Activated naive CD8-positive, alpha-beta T cell treated with anti-CD3 and anti-CD28 coated beads for 36 hours (primary cell): ENCODE measurements around the gene PDE3A. TPM values are rescaled to one million over a fixed set of nuclear protein-coding genes. Genes with fewer than 3 reads are reported as not detected.
"Not testable (repeated sequence)": the region's sequence is repeated elsewhere in the genome, so short reads cannot be mapped to it uniquely, and the experiment has no call there.

Source experiments
- DNase-seq: peaks from one replicate; pipeline ENCODE4 v3.0.0; 2021
- H3K27ac Mint-ChIP-seq: one replicate; pipeline ENCODE4 v1.8.0; 2022; ENCODE audit warnings: mild to moderate bottlenecking, moderate library complexity, mixed read lengths
- H3K27me3 Mint-ChIP-seq: one replicate; pipeline ENCODE4 v1.8.0; 2022; ENCODE audit warnings: mild to moderate bottlenecking, mixed read lengths
- H3K36me3 Mint-ChIP-seq: one replicate; pipeline ENCODE4 v1.8.0; 2021; ENCODE audit warnings: mild to moderate bottlenecking, mixed read lengths
- H3K4me1 Mint-ChIP-seq: one replicate; pipeline ENCODE4 v1.8.0; 2021; ENCODE audit warnings: mixed read lengths
- H3K4me3 Mint-ChIP-seq: one replicate; pipeline ENCODE4 v1.8.0; 2022; ENCODE audit warnings: mild to moderate bottlenecking, moderate library complexity, mixed read lengths
- H3K9me3 Mint-ChIP-seq: one replicate; pipeline ENCODE4 v1.8.0; 2022; ENCODE audit warnings: mixed read lengths
- total RNA-seq, 2 experiments: library from RNA; stranded (reverse); gene quantifications; one replicate each; pipeline ENCODE4 v1.2.3, GENCODE V29; 2021

The PDE3A gene
- total RNA-seq, 2 experiments from 2014 or later, result not detected

DNA sequence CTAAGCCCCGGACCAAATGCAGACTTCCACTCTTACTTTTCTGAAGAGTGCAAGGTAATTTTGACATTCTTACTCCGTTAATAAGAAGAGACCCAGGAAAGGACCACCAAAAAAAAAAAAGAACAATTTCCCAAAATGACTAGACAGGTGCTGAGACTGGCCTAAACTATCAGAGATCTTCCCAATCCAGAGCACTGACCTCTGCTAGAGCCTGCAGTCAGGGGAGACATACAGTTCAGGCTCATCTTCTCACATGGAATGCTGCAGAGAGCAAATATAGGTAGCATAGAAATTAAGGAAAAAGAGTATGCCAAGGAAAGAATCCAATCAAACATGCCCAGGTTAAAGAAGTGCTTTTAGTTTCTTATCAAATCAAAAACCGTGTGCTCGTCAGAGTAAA, 177.9 kb downstream of the PDE3A start:
- Mint-ChIP-seq H3K4me3 (no peak overlapping the region), H3K4me1 (no peaks in the 10 kb centered on the region), H3K27ac (no peak overlapping the region), H3K9me3 (no peaks in the 10 kb centered on the region), H3K27me3 (no peaks in the 10 kb centered on the region), H3K36me3 (no peaks in the 10 kb centered on the region)
- no peak for DNase-seq

DNA sequence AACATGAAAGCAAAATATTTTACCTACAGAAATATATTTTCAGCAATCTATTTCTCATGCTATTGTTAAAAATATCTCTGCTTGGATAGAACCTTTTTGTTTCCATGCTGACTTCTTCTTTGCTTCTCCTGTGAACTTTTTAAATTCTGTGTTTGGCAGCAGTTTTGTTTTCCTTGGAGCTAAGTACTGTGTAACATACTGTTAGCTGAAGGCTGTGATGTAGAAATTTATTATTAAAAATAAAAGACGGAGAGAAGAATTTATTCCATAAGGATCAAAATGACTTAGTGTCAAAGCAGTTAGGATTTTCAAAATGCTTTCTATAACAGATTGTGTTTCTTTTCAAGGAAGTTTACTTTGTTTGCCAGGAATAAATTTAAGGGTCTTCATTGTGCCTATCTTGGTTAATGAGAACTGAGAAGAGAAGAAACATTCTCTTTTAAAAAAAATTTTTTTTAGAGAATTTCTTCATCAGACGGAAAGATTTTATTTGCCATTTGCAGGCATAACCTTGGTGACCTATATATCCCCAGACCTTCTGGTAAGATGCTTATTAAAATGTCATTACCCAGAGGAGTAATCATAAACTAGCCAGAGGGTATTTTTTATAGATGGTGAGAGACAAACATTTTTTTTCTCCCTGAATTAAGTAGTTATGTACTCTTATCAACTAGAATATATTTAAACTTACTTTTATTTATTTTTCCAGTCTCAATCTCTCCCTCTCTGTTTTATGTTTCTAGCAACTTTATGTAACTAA, 179.7 kb downstream of the PDE3A start:
- H3K4me1 Mint-ChIP-seq, result no peaks in the 10 kb centered on the region
- H3K27ac Mint-ChIP-seq, result no peak overlapping the region
- no peaks in the 10 kb centered on the region for H3K27me3 Mint-ChIP-seq
- no peaks in the 10 kb centered on the region for H3K9me3 Mint-ChIP-seq
- no peak for DNase-seq
- H3K4me3 Mint-ChIP-seq, result no peak overlapping the region
- no peaks in the 10 kb centered on the region for H3K36me3 Mint-ChIP-seq

DNA sequence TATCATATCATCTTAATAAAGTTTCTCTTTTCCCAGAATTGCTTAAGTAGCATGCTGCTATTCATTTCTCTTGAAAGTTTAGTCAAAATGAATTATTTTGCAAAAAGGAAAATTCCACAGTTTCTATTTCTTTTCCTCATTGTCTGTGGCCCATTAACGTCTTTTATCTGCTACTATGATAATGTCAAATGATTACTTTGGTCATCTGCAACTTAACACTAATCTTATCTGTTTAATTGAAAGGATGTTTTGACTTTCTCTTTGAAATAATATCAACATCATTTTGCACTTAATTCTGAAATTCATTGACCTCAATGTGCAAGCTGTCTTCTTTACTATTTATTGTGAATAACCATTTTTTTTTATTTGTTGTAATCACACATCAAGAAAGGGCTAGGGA, 180.3 kb downstream of the PDE3A start:
- Mint-ChIP-seq H3K36me3 (no peaks in the 10 kb centered on the region), H3K4me1 (no peaks in the 10 kb centered on the region), H3K27ac (no peak overlapping the region), H3K4me3 (no peak overlapping the region), H3K27me3 (no peaks in the 10 kb centered on the region), H3K9me3 (no peaks in the 10 kb centered on the region)
- DNase-seq, result no peak

DNA sequence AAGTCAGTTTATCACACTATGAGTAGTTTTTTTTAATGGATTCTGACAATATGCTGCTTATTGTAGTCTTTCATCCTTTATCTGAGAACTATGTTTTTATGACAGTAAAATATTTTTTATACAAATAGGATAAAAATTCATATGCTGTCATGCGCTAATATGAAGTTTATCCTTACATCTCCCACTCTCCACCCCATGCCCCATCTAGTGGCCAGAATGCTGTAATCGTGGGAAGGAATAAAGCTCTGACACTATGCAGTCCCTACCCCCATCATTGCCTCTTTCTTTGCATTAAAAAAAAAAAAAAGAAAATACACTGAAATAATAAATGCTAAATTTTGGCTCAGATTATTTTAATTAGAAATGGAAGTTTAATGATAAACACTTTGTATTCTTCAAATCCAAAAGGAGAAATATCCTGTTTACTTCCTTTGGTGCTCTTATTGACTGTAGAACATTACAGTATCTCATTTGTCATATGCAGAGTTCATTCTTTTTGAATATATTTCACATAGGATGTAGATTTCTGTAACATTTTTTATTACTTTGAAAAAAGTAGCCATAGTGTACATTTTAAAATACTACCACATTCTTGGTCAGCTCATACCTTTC, 180.9 kb downstream of the PDE3A start:
- no peak for DNase-seq
- Mint-ChIP-seq H3K36me3 (no peaks in the 10 kb centered on the region), H3K9me3 (no peaks in the 10 kb centered on the region), H3K27ac (no peak overlapping the region), H3K27me3 (no peaks in the 10 kb centered on the region), H3K4me3 (no peak overlapping the region), H3K4me1 (no peaks in the 10 kb centered on the region)

DNA sequence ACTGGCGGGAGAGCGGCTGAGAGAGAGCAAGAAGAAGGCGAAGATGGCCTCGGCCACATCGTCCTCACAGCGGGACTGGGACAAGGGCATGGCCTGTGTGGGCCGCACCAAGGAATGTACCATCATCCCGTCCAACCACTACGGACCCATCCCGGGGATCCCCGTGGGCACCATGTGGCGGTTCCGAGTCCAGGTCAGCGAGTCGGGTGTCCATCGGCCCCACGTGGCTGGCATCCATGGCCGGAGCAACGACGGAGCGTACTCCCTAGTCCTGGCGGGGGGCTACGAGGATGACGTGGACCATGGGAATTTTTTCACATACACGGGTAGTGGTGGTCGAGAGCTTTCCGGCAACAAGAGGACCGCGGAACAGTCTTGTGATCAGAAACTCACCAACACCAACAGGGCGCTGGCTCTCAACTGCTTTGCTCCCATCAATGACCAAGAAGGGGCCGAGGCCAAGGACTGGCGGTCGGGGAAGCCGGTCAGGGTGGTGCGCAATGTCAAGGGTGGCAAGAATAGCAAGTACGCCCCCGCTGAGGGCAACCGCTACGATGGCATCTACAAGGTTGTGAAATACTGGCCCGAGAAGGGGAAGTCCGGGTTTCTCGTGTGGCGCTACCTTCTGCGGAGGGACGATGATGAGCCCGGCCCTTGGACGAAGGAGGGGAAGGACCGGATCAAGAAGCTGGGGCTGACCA, 183.6 kb downstream of the PDE3A start:
- H3K27ac Mint-ChIP-seq, H3K4me1 Mint-ChIP-seq, H3K27me3 Mint-ChIP-seq, H3K36me3 Mint-ChIP-seq, H3K4me3 Mint-ChIP-seq, H3K9me3 Mint-ChIP-seq, DNase-seq: not testable (repeated sequence)

DNA sequence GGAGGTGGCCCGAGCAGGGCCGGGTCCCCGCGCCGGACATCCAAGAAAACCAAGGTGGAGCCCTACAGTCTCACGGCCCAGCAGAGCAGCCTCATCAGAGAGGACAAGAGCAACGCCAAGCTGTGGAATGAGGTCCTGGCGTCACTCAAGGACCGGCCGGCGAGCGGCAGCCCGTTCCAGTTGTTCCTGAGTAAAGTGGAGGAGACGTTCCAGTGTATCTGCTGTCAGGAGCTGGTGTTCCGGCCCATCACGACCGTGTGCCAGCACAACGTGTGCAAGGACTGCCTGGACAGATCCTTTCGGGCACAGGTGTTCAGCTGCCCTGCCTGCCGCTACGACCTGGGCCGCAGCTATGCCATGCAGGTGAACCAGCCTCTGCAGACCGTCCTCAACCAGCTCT, 184.2 kb downstream of the PDE3A start:
- H3K27me3 Mint-ChIP-seq, H3K9me3 Mint-ChIP-seq, H3K4me3 Mint-ChIP-seq, DNase-seq, H3K4me1 Mint-ChIP-seq, H3K27ac Mint-ChIP-seq, H3K36me3 Mint-ChIP-seq: not testable (repeated sequence)

DNA sequence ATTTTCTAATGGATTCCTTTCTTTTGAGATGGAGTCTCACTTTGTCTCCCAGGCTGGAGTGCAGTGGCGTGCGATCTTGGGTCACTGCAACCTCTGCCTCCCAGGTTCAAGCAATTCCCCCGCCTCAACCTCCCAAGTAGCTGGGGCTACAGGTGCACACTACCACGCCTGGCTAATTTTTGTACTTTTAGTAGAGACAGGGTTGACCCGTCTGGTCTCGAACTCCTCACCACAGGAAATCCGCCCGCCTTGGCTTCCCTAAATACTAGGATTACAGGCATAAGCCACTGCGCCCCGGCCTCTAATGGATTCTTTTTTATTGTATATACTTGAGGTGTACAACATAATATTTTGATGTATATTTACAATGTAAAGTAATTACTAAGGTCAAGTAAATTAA, 186.7 kb downstream of the PDE3A start:
- Mint-ChIP-seq H3K36me3 (no peaks in the 10 kb centered on the region), H3K4me1 (no peaks in the 10 kb centered on the region), H3K27me3 (no peaks in the 10 kb centered on the region), H3K9me3 (no peaks in the 10 kb centered on the region), H3K27ac (no peak overlapping the region), H3K4me3 (no peak overlapping the region)
- DNase-seq, result no peak

DNA sequence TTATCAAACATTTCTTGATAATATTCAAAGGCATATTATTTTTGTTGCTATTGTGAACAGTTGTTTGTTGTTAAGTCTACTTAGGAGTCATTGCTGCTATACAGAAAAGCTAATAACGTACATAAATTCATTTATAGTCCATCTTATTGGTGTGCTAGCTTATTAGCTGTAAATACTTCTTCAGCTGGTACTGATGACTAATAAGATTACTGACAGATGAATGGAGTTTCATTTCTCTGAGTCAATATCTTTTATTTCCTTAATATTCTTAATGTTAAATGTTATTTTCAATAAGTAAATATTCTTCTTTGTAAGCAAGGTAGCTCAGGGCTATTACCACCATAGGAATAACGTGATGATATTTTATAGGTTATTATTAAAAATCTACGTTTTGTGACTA, 187.4 kb downstream of the PDE3A start:
- no peak overlapping the region for H3K4me3 Mint-ChIP-seq
- H3K36me3 Mint-ChIP-seq, result no peaks in the 10 kb centered on the region
- H3K27ac Mint-ChIP-seq, result no peak overlapping the region
- no peaks in the 10 kb centered on the region for H3K27me3 Mint-ChIP-seq
- no peaks in the 10 kb centered on the region for H3K4me1 Mint-ChIP-seq
- DNase-seq, result no peak
- H3K9me3 Mint-ChIP-seq, result no peaks in the 10 kb centered on the region

DNA sequence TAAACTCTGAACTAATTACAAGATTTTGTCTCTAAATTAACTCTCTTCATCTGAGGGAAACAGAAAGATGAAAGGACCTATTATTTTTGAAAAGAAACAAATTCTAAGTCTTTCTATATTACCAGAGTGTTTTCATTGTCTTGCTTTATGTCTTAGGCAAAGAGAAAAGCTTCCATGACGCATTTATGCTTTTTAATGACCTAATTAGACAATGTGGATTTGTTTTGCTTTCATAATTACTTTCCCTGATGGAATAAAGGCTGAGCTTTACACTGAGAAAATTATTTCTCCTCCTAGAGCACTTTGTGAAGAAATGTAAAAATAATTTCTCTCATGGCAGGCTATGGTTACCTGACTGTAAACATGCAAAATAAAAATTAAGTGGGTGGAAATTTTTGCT, 188.8 kb downstream of the PDE3A start:
- no peaks in the 10 kb centered on the region for H3K4me1 Mint-ChIP-seq
- H3K36me3 Mint-ChIP-seq, result no peaks in the 10 kb centered on the region
- no peak overlapping the region for H3K27ac Mint-ChIP-seq
- no peak for DNase-seq
- H3K4me3 Mint-ChIP-seq, result no peak overlapping the region
- no peaks in the 10 kb centered on the region for H3K9me3 Mint-ChIP-seq
- no peaks in the 10 kb centered on the region for H3K27me3 Mint-ChIP-seq

DNA sequence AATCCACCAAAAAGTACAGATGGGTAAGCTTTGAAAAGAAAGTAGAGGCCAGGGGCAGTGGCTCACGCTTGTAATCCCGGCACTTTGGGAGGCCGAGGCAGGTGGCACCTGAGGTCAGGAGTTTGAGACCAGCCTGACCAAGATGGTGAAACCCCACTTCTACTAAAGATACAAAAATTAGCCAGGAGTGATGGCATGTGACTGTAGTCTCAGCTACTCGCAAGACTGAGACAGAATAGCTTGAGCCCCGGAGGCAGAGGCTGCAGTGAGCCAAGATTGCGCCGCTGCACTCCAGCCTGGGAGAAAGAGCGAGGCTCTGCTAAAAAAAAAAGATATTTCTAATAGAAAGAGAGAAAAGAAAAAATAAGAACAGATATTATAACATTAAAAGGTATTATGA, 192.6 kb downstream of the PDE3A start:
- Mint-ChIP-seq H3K27ac (no peak overlapping the region), H3K9me3 (no peaks in the 10 kb centered on the region), H3K27me3 (no peaks in the 10 kb centered on the region), H3K36me3 (no peaks in the 10 kb centered on the region), H3K4me3 (no peak overlapping the region), H3K4me1 (no peaks in the 10 kb centered on the region)
- no peak for DNase-seq

DNA sequence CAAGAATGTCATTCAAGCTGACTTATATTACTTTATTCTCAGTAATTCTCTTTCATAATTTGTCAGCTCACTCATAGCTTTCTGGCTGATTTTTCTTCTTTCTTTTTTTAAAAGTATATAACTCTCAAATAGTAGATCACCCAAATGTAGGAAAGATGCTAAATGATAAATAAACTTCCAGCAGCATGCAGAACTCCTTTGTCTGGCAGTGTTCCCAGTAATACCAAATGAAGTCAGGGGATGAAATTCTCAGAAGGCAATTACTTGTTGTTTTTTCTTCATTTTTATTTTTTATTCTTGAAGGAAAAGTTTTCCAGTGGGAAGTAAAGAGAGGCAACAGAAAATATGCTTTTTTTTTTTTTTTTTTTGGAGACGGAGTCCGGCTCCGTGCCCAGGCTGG, 193.5 kb downstream of the PDE3A start:
- no peaks in the 10 kb centered on the region for H3K4me1 Mint-ChIP-seq
- H3K9me3 Mint-ChIP-seq, result no peaks in the 10 kb centered on the region
- H3K27me3 Mint-ChIP-seq, result no peaks in the 10 kb centered on the region
- H3K36me3 Mint-ChIP-seq, result no peaks in the 10 kb centered on the region
- H3K4me3 Mint-ChIP-seq, result no peak overlapping the region
- no peak for DNase-seq
- no peak overlapping the region for H3K27ac Mint-ChIP-seq

DNA sequence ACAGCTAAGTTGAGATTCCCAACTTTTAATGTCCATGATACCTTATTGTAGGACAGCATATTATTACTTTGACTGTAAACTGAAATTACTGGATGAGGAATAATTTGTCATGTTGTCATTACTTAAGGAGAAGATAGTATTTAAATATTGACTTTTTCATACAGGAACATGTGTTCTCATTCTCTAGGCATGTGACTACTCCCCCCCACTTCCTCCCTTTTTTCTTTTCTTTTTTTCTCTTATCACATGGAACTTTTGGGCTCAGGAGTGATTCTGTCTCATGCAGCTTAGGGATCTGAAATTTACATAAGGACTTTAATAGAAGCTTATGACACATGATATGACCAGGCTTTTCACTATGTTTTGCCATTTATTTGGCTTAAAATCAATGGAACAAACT, 199.1 kb downstream of the PDE3A start:
- Mint-ChIP-seq H3K4me3 (no peak overlapping the region), H3K27me3 (no peaks in the 10 kb centered on the region), H3K9me3 (no peaks in the 10 kb centered on the region), H3K4me1 (no peaks in the 10 kb centered on the region), H3K27ac (no peak overlapping the region), H3K36me3 (no peaks in the 10 kb centered on the region)
- DNase-seq, result no peak

DNA sequence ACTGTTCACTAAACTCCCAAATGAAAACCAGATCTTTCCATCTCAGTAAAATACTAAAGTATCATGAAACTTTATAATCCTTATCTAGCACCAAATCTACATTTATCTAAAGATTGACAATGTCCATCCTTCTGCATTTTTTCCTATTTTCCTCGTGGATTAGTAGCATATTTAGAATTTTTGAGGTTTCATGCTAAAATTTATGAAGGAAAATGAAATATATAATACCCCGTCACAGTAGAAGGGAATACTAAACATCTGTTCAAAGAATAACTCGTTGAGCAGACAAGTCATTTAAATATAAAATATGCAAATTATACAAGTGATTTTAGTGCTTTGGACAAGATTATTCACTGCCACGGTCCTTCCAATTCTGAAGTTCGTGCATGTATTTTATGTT, 204.1 kb downstream of the PDE3A start:
- no peaks in the 10 kb centered on the region for H3K9me3 Mint-ChIP-seq
- no peak for DNase-seq
- no peaks in the 10 kb centered on the region for H3K27me3 Mint-ChIP-seq
- no peak overlapping the region for H3K4me3 Mint-ChIP-seq
- H3K36me3 Mint-ChIP-seq, result no peaks in the 10 kb centered on the region
- H3K27ac Mint-ChIP-seq, result no peak overlapping the region
- no peaks in the 10 kb centered on the region for H3K4me1 Mint-ChIP-seq

DNA sequence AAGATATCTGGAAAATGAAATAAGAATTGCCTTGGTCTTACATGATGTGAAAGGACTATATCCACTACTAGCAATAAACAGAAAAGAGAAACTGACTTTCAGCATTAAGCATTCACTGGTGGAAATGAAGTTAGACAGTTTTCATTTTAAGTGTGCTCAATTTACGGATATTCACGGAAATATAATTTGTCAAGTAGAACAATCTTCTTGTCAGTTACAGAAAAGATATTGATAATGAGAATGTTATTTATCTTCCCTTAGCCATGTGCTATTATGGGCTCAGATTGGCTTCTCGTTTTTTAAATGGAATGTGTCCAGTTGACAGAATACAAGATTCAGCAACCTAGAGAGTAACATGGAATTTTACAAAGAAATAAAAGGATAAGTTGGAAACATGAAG, 208.2 kb downstream of the PDE3A start:
- no peak for DNase-seq
- H3K9me3 Mint-ChIP-seq, result no peaks in the 10 kb centered on the region
- no peak overlapping the region for H3K27ac Mint-ChIP-seq

DNA sequence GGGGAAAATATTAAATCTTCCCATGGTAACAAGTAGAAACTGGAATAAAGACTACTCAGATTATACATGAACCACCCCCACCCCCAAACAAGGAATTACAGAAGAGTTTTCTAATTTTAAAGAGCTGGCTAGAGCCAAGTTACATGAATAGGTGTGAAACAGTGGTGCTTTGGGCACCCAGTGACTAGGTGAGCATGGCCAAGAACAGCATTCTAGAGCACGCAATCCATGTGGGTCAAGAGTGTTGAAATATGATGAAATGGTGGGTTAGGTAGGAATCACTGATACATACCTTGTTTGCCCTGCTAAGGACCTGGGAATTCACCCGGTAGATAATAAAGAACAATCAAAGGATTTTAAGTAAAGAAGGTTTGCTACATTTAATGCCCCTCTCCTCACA, 208.7 kb downstream of the PDE3A start:
- no peak for DNase-seq
- no peak overlapping the region for H3K27ac Mint-ChIP-seq
- H3K27me3 Mint-ChIP-seq, result no peaks in the 10 kb centered on the region

More for the DNA sequence above, 208.2 kb downstream of the PDE3A start:
- H3K4me1 Mint-ChIP-seq, result no peaks in the 10 kb centered on the region
- H3K27me3 Mint-ChIP-seq, result no peaks in the 10 kb centered on the region
- no peaks in the 10 kb centered on the region for H3K36me3 Mint-ChIP-seq
- H3K4me3 Mint-ChIP-seq, result no peak overlapping the region

DNA sequence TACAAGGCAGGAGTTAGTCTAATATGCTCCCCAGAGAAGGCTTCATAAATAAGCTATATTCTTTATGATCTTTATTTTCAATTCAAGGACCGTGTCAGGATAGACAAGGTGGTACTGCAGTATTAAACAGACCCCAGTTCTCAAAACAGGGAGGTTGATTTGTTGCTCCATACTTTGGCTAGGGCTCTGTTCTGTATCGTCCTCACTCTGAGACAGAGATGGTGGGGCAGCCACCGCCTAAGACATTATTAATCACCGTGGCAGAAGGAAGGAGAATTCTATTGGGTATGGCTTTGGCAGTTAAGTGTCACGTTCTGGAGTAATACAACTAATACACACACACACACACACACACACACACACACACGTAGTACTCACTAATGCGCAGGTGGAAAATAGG, 209.8 kb downstream of the PDE3A start:
- Mint-ChIP-seq H3K36me3 (no peaks in the 10 kb centered on the region), H3K4me3 (no peak overlapping the region), H3K27ac (no peak overlapping the region), H3K4me1 (no peaks in the 10 kb centered on the region), H3K27me3 (no peaks in the 10 kb centered on the region), H3K9me3 (no peaks in the 10 kb centered on the region)
- no peak for DNase-seq

More for the DNA sequence above, 208.7 kb downstream of the PDE3A start:
- Mint-ChIP-seq H3K4me1 (no peaks in the 10 kb centered on the region), H3K4me3 (no peak overlapping the region), H3K9me3 (no peaks in the 10 kb centered on the region), H3K36me3 (no peaks in the 10 kb centered on the region)
